Mucosa of rectum (tissue), 2 donors: ENCODE data around the gene HECTD4.
"Not testable (repeated sequence)": the region's sequence is repeated elsewhere in the genome, so short reads cannot be mapped to it uniquely, and the experiment has no call there.

Source experiments
- H3K27ac ChIP-seq, 2 donors: one replicate each; pipeline ENCODE4 v1.7.0; 2013; ENCODE audit warnings: inconsistent platforms in 2 of 2, low read depth in 2 of 2, low read length in 2 of 2
- H3K27me3 ChIP-seq, 2 donors: one replicate each; pipeline ENCODE4 v1.7.0; 2013; ENCODE audit warnings: low read length in 2 of 2; ENCODE audit not compliant: control insufficient read depth in 2 of 2, insufficient read depth in 2 of 2
- H3K36me3 ChIP-seq, 2 donors: one replicate each; pipeline ENCODE4 v1.7.0; 2013; ENCODE audit warnings: low read length in 2 of 2; ENCODE audit not compliant: control insufficient read depth in 2 of 2, insufficient read depth in 2 of 2
- H3K4me1 ChIP-seq, 2 donors: one replicate each; pipeline ENCODE4 v1.7.0; 2013; ENCODE audit warnings: low read length in 2 of 2, mild to moderate bottlenecking in 1 of 2; ENCODE audit not compliant: control insufficient read depth in 2 of 2, insufficient read depth in 2 of 2
- H3K4me3 ChIP-seq, 2 donors: one replicate each; pipeline ENCODE4 v1.7.0; 2013; ENCODE audit warnings: low read length in 2 of 2
- H3K9ac ChIP-seq, 2 donors: one replicate each; pipeline ENCODE4 v1.7.0; 2013; ENCODE audit warnings: low read length in 2 of 2, low read depth in 1 of 2, mild to moderate bottlenecking in 1 of 2
- H3K9me3 ChIP-seq, 2 donors: one replicate each; pipeline ENCODE4 v1.7.0; 2013; ENCODE audit warnings: low read length in 2 of 2; ENCODE audit not compliant: control insufficient read depth in 2 of 2
- donor health status: healthy.
- donor health status: Normal muscosa, but diverticular disease.

Gene HECTD4

DNA sequence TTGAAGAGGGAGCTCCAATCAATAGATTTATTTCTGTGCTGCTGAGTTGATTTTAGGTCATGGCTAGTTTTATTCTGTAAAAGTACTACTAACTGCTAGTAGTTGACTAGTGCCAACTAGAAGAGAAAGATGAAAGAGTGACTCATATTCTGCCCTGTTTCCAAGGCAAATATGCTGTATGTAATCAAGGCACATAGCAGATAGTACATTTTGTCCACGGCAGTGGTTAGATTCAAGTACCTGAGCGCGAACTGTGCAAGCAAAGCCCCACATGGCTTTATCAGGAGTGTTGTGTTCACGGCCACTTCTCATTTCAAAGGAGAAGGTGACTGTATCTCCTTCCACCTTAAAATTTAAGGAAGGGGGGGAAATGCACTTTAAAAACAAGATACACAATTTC lies 130.0 kb downstream of the HECTD4 start:
- Histone ChIP-seq H3K4me1 (no peaks in the 10 kb centered on the region), H3K9me3 (no peaks in the 10 kb centered on the region), H3K9ac (no peak overlapping the region), H3K36me3 (peaks cover 43 to 62% of the 10 kb centered on the region in 2 donors), H3K27ac (no peak overlapping the region), H3K4me3 (no peak overlapping the region), H3K27me3 (no peaks in the 10 kb centered on the region)

DNA sequence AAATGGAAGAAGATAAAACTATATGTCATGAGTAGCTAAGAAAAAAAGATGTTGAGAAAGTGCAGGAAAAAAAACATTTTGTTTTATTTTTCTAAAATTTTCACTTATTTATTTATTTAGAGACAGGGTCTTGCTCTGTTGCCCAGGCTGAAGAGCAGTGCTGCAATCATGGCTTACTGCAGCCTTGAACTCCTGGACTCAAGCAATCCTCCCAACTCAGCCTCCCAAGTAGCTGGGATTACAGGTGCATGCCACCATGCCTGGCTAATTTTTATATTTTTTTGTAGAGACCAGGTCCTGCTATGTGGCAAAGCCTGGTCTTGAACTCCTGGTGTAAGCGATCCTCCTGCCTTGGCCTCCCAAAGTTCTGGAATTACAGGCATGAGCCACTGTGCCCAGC lies 137.3 kb downstream of the HECTD4 start:
- not testable (repeated sequence) for H3K4me1 ChIP-seq, H3K27me3 ChIP-seq, H3K27ac ChIP-seq, H3K9ac ChIP-seq, H3K9me3 ChIP-seq, H3K4me3 ChIP-seq
- H3K36me3 ChIP-seq = peaks cover 43 to 49% of the 10 kb centered on the region in 2 donors

DNA sequence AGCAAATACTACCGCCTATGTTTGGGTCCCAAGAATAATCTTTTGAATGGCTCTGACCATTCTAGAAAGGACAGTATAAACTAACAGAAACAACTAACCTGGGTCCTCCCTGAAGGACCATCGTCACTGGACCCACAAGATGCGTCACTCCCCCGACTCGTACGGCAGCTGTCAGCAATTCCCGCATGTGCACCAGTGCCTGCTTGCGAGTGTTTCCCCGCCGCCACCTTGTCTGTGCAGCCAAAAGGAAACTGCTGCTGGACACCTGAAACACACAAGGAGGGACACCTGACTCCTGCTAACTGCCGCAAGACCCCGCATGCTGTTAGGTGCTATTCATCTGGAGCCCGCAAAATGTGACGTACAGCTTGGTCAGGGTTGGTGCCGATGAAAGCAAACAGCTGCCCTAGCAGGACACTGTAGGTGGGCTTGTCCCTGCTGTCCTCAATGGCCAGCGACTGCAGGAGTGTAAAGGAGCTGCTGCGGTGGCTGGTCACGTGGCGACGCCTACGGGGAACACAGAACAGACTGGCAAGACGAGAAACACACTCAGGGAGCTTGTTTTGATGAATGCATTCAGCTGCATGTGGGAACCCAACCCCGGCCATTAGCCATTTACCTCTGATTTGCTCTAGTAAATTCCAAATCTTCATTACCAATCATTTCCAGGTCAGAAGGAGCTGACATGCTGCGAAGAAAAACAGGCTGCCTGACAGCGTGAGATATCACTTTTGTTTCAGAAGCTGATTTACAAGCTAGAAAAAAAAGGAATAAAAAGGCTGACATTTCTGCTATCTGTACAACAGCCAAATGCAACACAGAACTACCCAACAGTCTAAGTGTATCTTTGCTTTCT lies 138.7 kb downstream of the HECTD4 start:
- Histone ChIP-seq H3K9me3 (no peaks in the 10 kb centered on the region), H3K4me3 (no peak overlapping the region), H3K36me3 (peaks cover 55 to 60% of the 10 kb centered on the region in 2 donors), H3K9ac (no peak overlapping the region), H3K4me1 (no peaks in the 10 kb centered on the region), H3K27me3 (no peaks in the 10 kb centered on the region), H3K27ac (no peak overlapping the region)

DNA sequence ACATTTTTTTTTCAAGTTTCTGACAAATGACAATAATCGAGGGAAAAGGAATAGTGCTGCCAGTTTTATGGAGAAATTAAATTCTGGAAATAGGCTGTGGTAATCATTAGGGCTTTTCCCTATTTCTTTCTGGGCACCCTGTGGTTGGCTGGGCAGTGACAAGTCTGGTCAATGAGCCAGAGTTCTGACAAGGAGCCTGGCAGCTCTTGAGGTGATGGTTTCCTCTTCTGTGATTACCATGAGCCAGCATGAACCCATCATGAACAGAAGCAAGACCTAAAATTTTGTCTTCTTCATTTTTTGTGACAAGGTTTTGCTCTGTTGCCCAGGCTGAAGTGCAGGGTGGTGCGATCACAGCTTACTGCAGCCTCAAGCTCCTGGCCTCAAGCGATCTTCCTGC lies 141.1 kb downstream of the HECTD4 start:
- no peaks in the 10 kb centered on the region for H3K4me1 ChIP-seq
- no peaks in the 10 kb centered on the region for H3K9me3 ChIP-seq
- H3K36me3 ChIP-seq = peaks cover 60 to 68% of the 10 kb centered on the region in 2 donors
- H3K27me3 ChIP-seq = no peaks in the 10 kb centered on the region
- H3K9ac ChIP-seq = no peak overlapping the region
- H3K27ac ChIP-seq = no peak overlapping the region
- H3K4me3 ChIP-seq = no peak overlapping the region

- no peaks in the 10 kb centered on the region for H3K27me3 ChIP-seq
- no peak overlapping the region for H3K9ac ChIP-seq
- H3K27ac ChIP-seq = no peak overlapping the region
- no peak overlapping the region for H3K4me3 ChIP-seq
- H3K36me3 ChIP-seq = peaks cover 67 to 71% of the 10 kb centered on the region in 2 donors
- H3K9me3 ChIP-seq = no peaks in the 10 kb centered on the region
- H3K4me1 ChIP-seq = no peaks in the 10 kb centered on the region
Observed at GRCh38 chr12:112239881-112240280, 142.3 kb downstream of the HECTD4 start.

GRCh38 chr12:112239020-112239419 lies 143.2 kb downstream of the HECTD4 start:
- Histone ChIP-seq H3K4me3 (no peak overlapping the region), H3K4me1 (no peaks in the 10 kb centered on the region), H3K36me3 (peaks cover 73 to 78% of the 10 kb centered on the region in 2 donors), H3K9me3 (no peaks in the 10 kb centered on the region), H3K9ac (no peak overlapping the region), H3K27me3 (no peaks in the 10 kb centered on the region), H3K27ac (no peak overlapping the region)

- H3K4me3 ChIP-seq = no peak overlapping the region
- no peak overlapping the region for H3K9ac ChIP-seq
- H3K36me3 ChIP-seq = peaks cover 68 to 76% of the 10 kb centered on the region in 2 donors
- no peak overlapping the region for H3K27ac ChIP-seq
- H3K27me3 ChIP-seq = no peaks in the 10 kb centered on the region
- no peaks in the 10 kb centered on the region for H3K4me1 ChIP-seq
- no peaks in the 10 kb centered on the region for H3K9me3 ChIP-seq
Observed at GRCh38 chr12:112238441-112238840, 143.8 kb downstream of the HECTD4 start.

- H3K9ac ChIP-seq = no peak overlapping the region
- H3K36me3 ChIP-seq = peaks cover 66 to 68% of the 10 kb centered on the region in 2 donors
- no peak overlapping the region for H3K4me3 ChIP-seq
- H3K9me3 ChIP-seq = no peaks in the 10 kb centered on the region
- no peaks in the 10 kb centered on the region for H3K27me3 ChIP-seq
- no peaks in the 10 kb centered on the region for H3K4me1 ChIP-seq
- no peak overlapping the region for H3K27ac ChIP-seq
Observed at GRCh38 chr12:112236786-112237185, 145.4 kb downstream of the HECTD4 start.

DNA sequence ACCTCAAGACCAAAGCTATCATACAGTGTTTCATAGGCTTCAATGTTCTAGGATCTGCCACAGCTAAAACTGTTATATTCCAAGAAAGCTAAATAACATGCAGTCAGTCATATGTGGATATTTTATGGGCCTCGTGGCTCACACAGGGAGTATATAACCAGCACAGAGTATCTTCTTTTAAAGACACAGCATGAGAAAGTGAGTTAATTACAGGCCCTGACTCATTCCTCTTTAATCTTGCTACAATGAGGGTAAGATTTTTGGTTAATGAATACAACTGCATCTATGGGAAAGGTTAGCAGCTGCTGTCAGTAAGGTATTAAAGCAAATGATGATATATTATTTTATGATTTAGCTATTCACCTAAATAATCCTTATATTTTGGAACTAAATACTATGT lies 145.8 kb downstream of the HECTD4 start:
- no peaks in the 10 kb centered on the region for H3K9me3 ChIP-seq
- H3K4me3 ChIP-seq = no peak overlapping the region
- peaks cover 66 to 68% of the 10 kb centered on the region in 2 donors for H3K36me3 ChIP-seq
- H3K9ac ChIP-seq = no peak overlapping the region
- H3K27me3 ChIP-seq = no peaks in the 10 kb centered on the region
- H3K4me1 ChIP-seq = no peaks in the 10 kb centered on the region
- H3K27ac ChIP-seq = no peak overlapping the region

GRCh38 chr12:112234303-112234702 lies 147.9 kb downstream of the HECTD4 start:
- Histone ChIP-seq H3K9me3 (no peaks in the 10 kb centered on the region), H3K4me3 (no peak overlapping the region), H3K9ac (no peak overlapping the region), H3K36me3 (peaks cover 70 to 72% of the 10 kb centered on the region in 2 donors), H3K4me1 (no peaks in the 10 kb centered on the region), H3K27ac (no peak overlapping the region), H3K27me3 (no peaks in the 10 kb centered on the region)
